Keratinocyte (primary cell): ENCODE data around the gene SNX12. TPM values are rescaled to one million over a fixed set of nuclear protein-coding genes. Genes with fewer than 3 reads are reported as not detected.

ENCODE experiments used
- DNase-seq: peaks from one replicate; pipeline ENCODE4 v3.0.0-alpha.2; 2011; ENCODE audit warnings: low read depth, missing footprints, low spot score
- FAIRE-seq: peaks from 2 replicates; lab custom pipeline; 2011; peaks lifted over from hg19 to GRCh38; lab: Jason Lieb, UNC
- H2AFZ ChIP-seq: 2 replicates; pipeline ENCODE4 v1.6.0; 2012; ENCODE audit warnings: low read length, control low read depth, inconsistent platforms; ENCODE audit not compliant: control insufficient read depth
- H3K27ac ChIP-seq: 2 replicates; pipeline ENCODE4 v1.5.1; 2011; ENCODE audit warnings: low read length; ENCODE audit not compliant: control insufficient read depth, insufficient read depth
- H3K27me3 ChIP-seq: 3 replicates; pipeline ENCODE4 v1.6.0; 2011; ENCODE audit warnings: low read length; ENCODE audit not compliant: control insufficient read depth, insufficient read depth; ENCODE audit errors: extremely low read depth
- H3K36me3 ChIP-seq, 2 experiments: 2 replicates in 1 of 2; 3 replicates in 1 of 2; pipeline ENCODE4 v1.5.1; 2011; ENCODE audit warnings: low read length in 2 of 2, mild to moderate bottlenecking in 1 of 2; ENCODE audit not compliant: control insufficient read depth in 2 of 2, insufficient read depth in 2 of 2; ENCODE audit errors: extremely low read depth in 1 of 2
- H3K4me1 ChIP-seq: 3 replicates; pipeline ENCODE4 v1.5.1; 2011; ENCODE audit warnings: low read length; ENCODE audit not compliant: control insufficient read depth, insufficient read depth; ENCODE audit errors: extremely low read depth
- H3K4me2 ChIP-seq: 3 replicates; pipeline ENCODE4 v1.6.0; 2011; ENCODE audit warnings: low read depth, low read length; ENCODE audit not compliant: control insufficient read depth, insufficient read depth; ENCODE audit errors: extremely low read depth
- H3K4me3 ChIP-seq, 3 experiments: fragments of 200-600 bp in 1 of 3; sonication (generic) in 1 of 3; 2 replicates in 2 of 3; 3 replicates in 1 of 3; pipeline ENCODE4 v1.5.1; 2011 to 2016; ENCODE audit warnings: low read length in 3 of 3, mild to moderate bottlenecking in 3 of 3, control low read depth in 2 of 3, inconsistent platforms in 1 of 3, low read depth in 1 of 3, mixed read lengths in 1 of 3, mixed run types in 1 of 3, moderate library complexity in 1 of 3; ENCODE audit not compliant: control insufficient read depth in 2 of 3, insufficient read depth in 2 of 3; ENCODE audit errors: extremely low read depth in 1 of 3
- H3K79me2 ChIP-seq: 2 replicates; pipeline ENCODE4 v1.6.0; 2012; ENCODE audit warnings: low read length; ENCODE audit not compliant: control insufficient read depth, insufficient read depth
- H3K9ac ChIP-seq: 3 replicates; pipeline ENCODE4 v1.6.0; 2011; ENCODE audit warnings: low read length; ENCODE audit not compliant: control insufficient read depth, insufficient read depth; ENCODE audit errors: extremely low read depth
- H3K9me1 ChIP-seq: 3 replicates; pipeline ENCODE4 v1.6.0; 2011; ENCODE audit warnings: low read length; ENCODE audit not compliant: control insufficient read depth, insufficient read depth; ENCODE audit errors: extremely low read depth
- H3K9me3 ChIP-seq: 2 replicates; pipeline ENCODE4 v1.5.1; 2012; ENCODE audit warnings: low read depth, low read length; ENCODE audit not compliant: control insufficient read depth
- H4K20me1 ChIP-seq: 3 replicates; pipeline ENCODE4 v1.6.0; 2011; ENCODE audit warnings: low read length; ENCODE audit not compliant: control insufficient read depth, insufficient read depth; ENCODE audit errors: extremely low read depth
- CTCF ChIP-seq, 3 experiments: IDR thresholded peaks in 1 of 3; conservative IDR thresholded peaks in 1 of 3; optimal IDR thresholded peaks in 1 of 3; 2 replicates in 2 of 3; 3 replicates in 1 of 3; pipeline versions ENCODE3 to v1.5.1; 2011; ENCODE audit warnings: low read length in 3 of 3, mild to moderate bottlenecking in 3 of 3, moderate library complexity in 2 of 3, control low read depth in 1 of 3, inconsistent platforms in 1 of 3; ENCODE audit not compliant: insufficient read depth in 2 of 3; ENCODE audit errors: extremely low read depth in 1 of 3
- EZH2 ChIP-seq: IDR thresholded peaks from one replicate; pipeline ENCODE4 v1.6.1; 2012; ENCODE audit warnings: inconsistent platforms, mild to moderate bottlenecking, low read length, moderate library complexity
- dilution Hi-C: fragments of 300-500 bp; cut with MboI; formaldehyde crosslinking; loops from one replicate; pipeline ENCODE4 v1.7.0; 2020; ENCODE audit warnings: low sequenced_read_pairs; ENCODE audit not compliant: extremely low pct_ligation_motif_present
- polyA plus RNA-seq, 5 experiments: library from polyadenylated mRNA; depleted of rRNA in 3 of 5; stranded (reverse) in 3 of 5; stranded (forward) in 1 of 5; unstranded in 1 of 5; fragments of >200 nt; gene quantifications; 1 replicate in 1 of 5; 2 replicates in 3 of 5; 3 replicates in 1 of 5; pipeline versions ENCODE4 v1.2.1 to v1.2.3, GENCODE V29; 2011 to 2012; ENCODE audit warnings: missing spikeins in 2 of 5, low read depth in 1 of 5, low replicate concordance in 1 of 5

Gene SNX12
- polyA plus RNA-seq, 1 donor (not counting 4 experiments of a cell fraction or from before 2014, with no cell fraction given): 94.0 TPM

GRCh38 chrX:71057848-71058530, 10.1 kb downstream of the SNX12 start:
- Histone ChIP-seq H3K79me2 (peaks cover 3% of the 10 kb centered on the region), H3K27me3 (no peaks in the 10 kb centered on the region), H4K20me1 (no peaks in the 10 kb centered on the region), H3K4me3 (no peak overlapping the region), H3K9ac (no peak overlapping the region), H3K36me3 (peaks cover 3 to 4% of the 10 kb centered on the region in 2 experiments), H2AFZ (no peak overlapping the region), H3K4me2 (no peak overlapping the region), H3K9me1 (no peaks in the 10 kb centered on the region), H3K9me3 (no peaks in the 10 kb centered on the region), H3K27ac (no peak overlapping the region), H3K4me1 (no peaks in the 10 kb centered on the region)
- TF ChIP-seq EZH2: no peak
- TF ChIP-seq CTCF (optimal IDR thresholded peaks at IDR 0.05 in 1 of 3, IDR thresholded peaks at IDR 0.05 in 1 of 3, conservative IDR thresholded peaks at IDR 0.05 in 1 of 3; ENCODE audit: extremely low read depth in 1 of 3, insufficient read depth in 2 of 3, low read length in 3 of 3): no peak
- no peak for FAIRE-seq
- dilution Hi-C loops: no loop called here
- DNase-seq: no peak

GRCh38 chrX:71056867-71057266, 11.3 kb downstream of the SNX12 start:
- no peaks in the 10 kb centered on the region for H3K79me2 ChIP-seq
- TF ChIP-seq CTCF (optimal IDR thresholded peaks at IDR 0.05 in 1 of 3, IDR thresholded peaks at IDR 0.05 in 1 of 3, conservative IDR thresholded peaks at IDR 0.05 in 1 of 3; ENCODE audit: extremely low read depth in 1 of 3, insufficient read depth in 2 of 3, low read length in 3 of 3): no peak
- no peak for TF ChIP-seq EZH2
- no peak overlapping the region for H2AFZ ChIP-seq
- H3K9me1 ChIP-seq: no peaks in the 10 kb centered on the region
- no peak overlapping the region for H3K4me2 ChIP-seq
- no peak overlapping the region for H3K9ac ChIP-seq
- FAIRE-seq (no peak), DNase-seq (no peak)
- H4K20me1 ChIP-seq: no peaks in the 10 kb centered on the region
- H3K27me3 ChIP-seq: no peaks in the 10 kb centered on the region
- H3K36me3 ChIP-seq: peaks cover 3 to 4% of the 10 kb centered on the region in 2 experiments
- H3K4me1 ChIP-seq: no peaks in the 10 kb centered on the region
- no peaks in the 10 kb centered on the region for H3K9me3 ChIP-seq
- dilution Hi-C loops: no loop called here
- no peak overlapping the region for H3K27ac ChIP-seq
- H3K4me3 ChIP-seq: no peak overlapping the region
